Measurements from ENCODE around the gene RPL38.
A peak's percentile ranks its signal among the peaks of the same experiment; 100 is the strongest.
"Not testable (repeated sequence)": the region's sequence is repeated elsewhere in the genome, so short reads cannot be mapped to it uniquely, and the experiment has no call there.

RPL38 gene

GRCh38 chr17:74185571-74186185, 17.8 kb upstream of the RPL38 start:
- no peak for DNase-seq

GRCh38 chr17:74186498-74186897, 17.0 kb upstream of the RPL38 start:
- no peak for DNase-seq

- peak; percentile 57 for DNase-seq
Measured at GRCh38 chr17:74187761-74188160, 15.7 kb upstream of the RPL38 start.

- DNase-seq: not testable (repeated sequence)
Measured at GRCh38 chr17:74188687-74189086, 14.8 kb upstream of the RPL38 start.

GRCh38 chr17:74190154-74190553, 13.3 kb upstream of the RPL38 start:
- peak; percentile 73 for DNase-seq

GRCh38 chr17:74190807-74191406, 12.6 kb upstream of the RPL38 start:
- DNase-seq: peak; percentile 48

- peak; percentile 51 for DNase-seq
Measured at GRCh38 chr17:74192950-74193781, 10.3 kb upstream of the RPL38 start.

GRCh38 chr17:74194682-74195081, 8.8 kb upstream of the RPL38 start:
- DNase-seq: no peak

- no peak for DNase-seq
Measured at GRCh38 chr17:74196541-74197317, 6.7 kb upstream of the RPL38 start.

- DNase-seq: no peak
Measured at GRCh38 chr17:74197801-74198200, 5.7 kb upstream of the RPL38 start.

- DNase-seq: no peak
Measured at GRCh38 chr17:74198694-74199093, 4.8 kb upstream of the RPL38 start.

- DNase-seq: peak; percentile 61
Measured at GRCh38 chr17:74199306-74200092, 4.0 kb upstream of the RPL38 start.

- DNase-seq: no peak
Measured at GRCh38 chr17:74200112-74200511, 3.4 kb upstream of the RPL38 start.

- no peak for DNase-seq
Measured at GRCh38 chr17:74201250-74201649, 2.2 kb upstream of the RPL38 start.

GRCh38 chr17:74201948-74202347, 1.5 kb upstream of the RPL38 start:
- DNase-seq: no peak

- no peak for DNase-seq
Measured at GRCh38 chr17:74202938-74203337, 540 bp upstream of the RPL38 start.

- no peak for DNase-seq
Measured at GRCh38 chr17:74204474-74204873, 996 bp downstream of the RPL38 start.

- no peak for DNase-seq
Measured at GRCh38 chr17:74205274-74205673, 1.8 kb downstream of the RPL38 start.

- no peak for DNase-seq
Measured at GRCh38 chr17:74206332-74206818, 2.9 kb downstream of the RPL38 start.

GRCh38 chr17:74210191-74211140, 7.0 kb downstream of the RPL38 start:
- peak; percentile 15 for DNase-seq

Data from NCI-H526 treated with DMSO at 0.1 percent for 48 hours (cell line).